NB4 (cell line): Measurements from ENCODE around the gene PRODH2.

Experiments
- POLR2A ChIP-seq: IDR thresholded peaks from 2 replicates; pipeline ENCODE4 v1.6.1; 2011; ENCODE audit warnings: mild to moderate bottlenecking; ENCODE audit not compliant: insufficient read length; ENCODE audit errors: extremely low read depth
- TF ChIP-seq, protein P1 (sequence below): IDR thresholded peaks from one replicate; pipeline ENCODE4 v1.5.1; 2012; ENCODE audit warnings: low read depth, low read length

GRCh38 chr19:35754370-35755130 lies 58.1 kb downstream of the PRODH2 start:
- TF ChIP-seq, protein P1, sequence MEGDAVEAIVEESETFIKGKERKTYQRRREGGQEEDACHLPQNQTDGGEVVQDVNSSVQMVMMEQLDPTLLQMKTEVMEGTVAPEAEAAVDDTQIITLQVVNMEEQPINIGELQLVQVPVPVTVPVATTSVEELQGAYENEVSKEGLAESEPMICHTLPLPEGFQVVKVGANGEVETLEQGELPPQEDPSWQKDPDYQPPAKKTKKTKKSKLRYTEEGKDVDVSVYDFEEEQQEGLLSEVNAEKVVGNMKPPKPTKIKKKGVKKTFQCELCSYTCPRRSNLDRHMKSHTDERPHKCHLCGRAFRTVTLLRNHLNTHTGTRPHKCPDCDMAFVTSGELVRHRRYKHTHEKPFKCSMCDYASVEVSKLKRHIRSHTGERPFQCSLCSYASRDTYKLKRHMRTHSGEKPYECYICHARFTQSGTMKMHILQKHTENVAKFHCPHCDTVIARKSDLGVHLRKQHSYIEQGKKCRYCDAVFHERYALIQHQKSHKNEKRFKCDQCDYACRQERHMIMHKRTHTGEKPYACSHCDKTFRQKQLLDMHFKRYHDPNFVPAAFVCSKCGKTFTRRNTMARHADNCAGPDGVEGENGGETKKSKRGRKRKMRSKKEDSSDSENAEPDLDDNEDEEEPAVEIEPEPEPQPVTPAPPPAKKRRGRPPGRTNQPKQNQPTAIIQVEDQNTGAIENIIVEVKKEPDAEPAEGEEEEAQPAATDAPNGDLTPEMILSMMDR: no peak
- TF ChIP-seq POLR2A: no peak
